Upper lobe of left lung (tissue), 4 donors: Measurements from ENCODE around the gene USP47.

Source experiments
- POLR2A ChIP-seq, 4 donors: fragments of 450-650 bp; IDR thresholded peaks; one replicate each; pipeline ENCODE4 v1.5.1; 2016 to 2017; ENCODE audit warnings: antibody characterized with exemption in 4 of 4, mild to moderate bottlenecking in 2 of 4
- POLR2AphosphoS5 ChIP-seq, 2 donors: sonication (generic); formaldehyde crosslinking; IDR thresholded peaks; one replicate each; pipeline ENCODE4 v1.5.1; 2017; ENCODE audit warnings: antibody characterized with exemption in 2 of 2
- TF ChIP-seq, protein P1 (sequence below), 6 experiments: fragments of 450-650 bp in 4 of 6; fragments of 200-600 bp in 2 of 6; sonication (generic) in 2 of 6; IDR thresholded peaks; one replicate each; pipeline ENCODE4 v1.5.1; 2016 to 2019; ENCODE audit warnings: antibody characterized with exemption in 6 of 6

- TF ChIP-seq POLR2A (IDR thresholded peaks at IDR 0.05) (no peak), POLR2AphosphoS5 (IDR thresholded peaks at IDR 0.05) (no peak)
- TF ChIP-seq, protein P1, sequence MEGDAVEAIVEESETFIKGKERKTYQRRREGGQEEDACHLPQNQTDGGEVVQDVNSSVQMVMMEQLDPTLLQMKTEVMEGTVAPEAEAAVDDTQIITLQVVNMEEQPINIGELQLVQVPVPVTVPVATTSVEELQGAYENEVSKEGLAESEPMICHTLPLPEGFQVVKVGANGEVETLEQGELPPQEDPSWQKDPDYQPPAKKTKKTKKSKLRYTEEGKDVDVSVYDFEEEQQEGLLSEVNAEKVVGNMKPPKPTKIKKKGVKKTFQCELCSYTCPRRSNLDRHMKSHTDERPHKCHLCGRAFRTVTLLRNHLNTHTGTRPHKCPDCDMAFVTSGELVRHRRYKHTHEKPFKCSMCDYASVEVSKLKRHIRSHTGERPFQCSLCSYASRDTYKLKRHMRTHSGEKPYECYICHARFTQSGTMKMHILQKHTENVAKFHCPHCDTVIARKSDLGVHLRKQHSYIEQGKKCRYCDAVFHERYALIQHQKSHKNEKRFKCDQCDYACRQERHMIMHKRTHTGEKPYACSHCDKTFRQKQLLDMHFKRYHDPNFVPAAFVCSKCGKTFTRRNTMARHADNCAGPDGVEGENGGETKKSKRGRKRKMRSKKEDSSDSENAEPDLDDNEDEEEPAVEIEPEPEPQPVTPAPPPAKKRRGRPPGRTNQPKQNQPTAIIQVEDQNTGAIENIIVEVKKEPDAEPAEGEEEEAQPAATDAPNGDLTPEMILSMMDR (IDR thresholded peaks at IDR 0.05): peak; percentile 67 to 89 (median 86)
These were observed 43.0 kb upstream of the USP47 start for GRCh38 chr11:11798586-11799438.
